GM21825 (cell line): ENCODE results near the gene IRGM.

Experiments used
- ATAC-seq: cut with Tn5 transposase; IDR thresholded peaks from one replicate; pipeline ENCODE4 v1.9.1; 2021; ENCODE audit warnings: mild to moderate bottlenecking, moderate library complexity; ENCODE audit not compliant: unreplicated experiment

Gene IRGM

GRCh38 chr5:150895431-150896428 is 49.4 kb downstream of the IRGM start:
- ATAC-seq, result no peak
